Activated CD8-positive, alpha-beta memory T cell treated with anti-CD3 and anti-CD28 coated beads, Interleukin-2, amount 50 U/mL, for 24 hours (primary cell): Measurements from ENCODE around the gene PLA2G7.

Source experiments
- DNase-seq: peaks from one replicate; pipeline ENCODE4 v3.0.0-alpha.2; 2020; ENCODE audit errors: extremely low read depth

The PLA2G7 gene

DNA sequence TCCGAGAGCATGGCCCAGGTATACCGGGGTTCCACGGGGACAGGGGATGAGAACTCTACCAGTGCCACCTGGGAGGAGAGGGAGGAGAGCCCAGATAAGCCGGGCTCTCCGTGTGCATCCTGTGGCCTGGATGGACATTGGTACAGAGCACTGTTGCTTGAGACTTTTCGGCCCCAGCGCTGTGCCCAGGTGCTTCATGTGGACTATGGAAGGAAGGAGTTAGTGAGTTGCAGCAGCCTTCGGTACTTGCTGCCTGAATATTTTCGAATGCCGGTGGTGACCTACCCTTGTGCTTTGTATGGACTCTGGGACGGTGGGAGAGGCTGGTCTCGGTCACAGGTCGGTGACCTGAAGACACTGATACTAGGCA is 46.2 kb downstream of the PLA2G7 start:
- DNase-seq: no peak

DNA sequence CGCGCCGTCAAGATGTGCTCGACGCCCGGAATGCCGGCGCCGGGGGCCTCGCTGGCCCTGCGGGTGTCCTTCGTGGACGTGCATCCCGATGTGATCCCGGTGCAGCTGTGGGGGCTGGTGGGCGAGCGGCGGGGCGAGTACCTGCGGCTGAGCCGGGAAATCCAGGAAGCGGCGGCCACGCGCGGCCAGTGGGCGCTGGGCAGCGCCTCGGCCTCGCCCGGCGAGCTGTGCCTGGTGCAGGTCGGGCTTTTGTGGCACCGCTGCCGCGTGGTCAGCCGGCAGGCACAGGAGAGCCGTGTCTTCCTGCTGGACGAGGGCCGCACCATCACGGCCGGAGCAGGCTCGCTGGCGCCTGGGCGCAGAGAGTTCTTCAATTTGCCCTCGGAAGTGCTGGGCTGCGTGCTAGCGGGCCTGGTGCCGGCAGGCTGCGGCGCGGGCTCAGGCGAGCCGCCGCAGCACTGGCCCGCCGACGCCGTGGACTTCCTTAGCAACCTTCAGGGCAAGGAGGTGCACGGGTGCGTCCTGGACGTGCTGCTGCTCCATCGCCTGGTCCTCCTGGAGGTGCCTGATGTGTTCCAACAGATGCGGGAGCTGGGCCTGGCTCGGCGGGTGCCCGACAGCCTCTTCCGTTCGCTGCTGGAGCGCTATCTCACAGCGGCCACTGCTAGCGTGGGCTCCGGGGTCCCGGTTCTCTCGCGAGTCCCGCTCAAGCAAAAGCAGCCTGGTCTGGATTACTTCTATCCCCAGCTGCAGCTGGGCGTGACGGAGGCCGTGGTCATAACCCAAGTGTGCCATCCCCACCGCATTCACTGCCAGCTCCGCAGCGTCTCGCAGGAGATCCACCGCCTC is 46.8 kb downstream of the PLA2G7 start:
- no peak for DNase-seq

DNA sequence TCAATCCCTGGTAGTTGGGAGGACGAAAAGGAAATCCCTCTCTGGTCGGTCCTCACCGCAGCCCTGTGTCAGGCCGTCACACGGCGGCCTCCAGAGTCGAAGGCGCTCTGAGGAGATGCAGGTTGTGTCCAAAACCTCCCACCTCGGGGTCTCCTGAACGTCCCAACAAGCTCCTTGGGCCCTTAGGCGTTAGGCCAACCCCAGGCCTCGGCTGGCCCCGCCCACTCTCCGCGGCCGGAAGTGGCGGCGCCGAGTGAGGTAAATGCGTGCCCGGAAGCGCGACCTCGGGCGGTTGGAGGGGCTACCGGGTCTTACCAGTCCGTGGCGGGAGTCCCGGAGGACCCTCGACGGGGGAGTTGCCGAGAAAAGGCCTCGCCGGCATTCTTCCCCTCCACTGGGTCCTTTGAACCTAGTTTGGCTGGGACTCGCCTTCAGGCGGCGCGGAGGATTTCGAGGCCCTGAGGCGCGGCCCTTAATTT is 47.5 kb downstream of the PLA2G7 start, which contains the start of gene TDRD6:
TDRD6 (plus strand) TSS at position 267 of the 479 bp plus-strand sequence. CDS start 244 bp downstream, outside the sequence.
- DNase-seq: no peak

DNA sequence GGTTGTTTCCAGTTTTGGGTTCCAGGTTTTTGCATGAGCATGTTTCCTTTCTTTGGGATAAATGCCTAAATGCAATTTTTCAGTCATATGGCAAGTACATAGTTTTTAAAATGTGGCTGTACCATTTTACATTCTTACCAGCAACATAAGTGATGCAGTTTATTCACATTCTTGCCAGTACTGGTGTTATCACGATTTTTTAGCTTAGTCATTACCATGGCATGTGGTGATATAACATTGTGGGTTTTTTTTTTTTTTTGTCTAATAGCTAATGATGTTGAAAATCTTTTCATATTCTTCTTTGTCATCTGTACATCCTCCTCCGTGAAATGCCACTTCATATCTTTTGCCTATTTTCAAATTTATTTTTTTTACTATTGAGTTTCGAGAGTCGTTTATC is 50.4 kb downstream of the PLA2G7 start:
- DNase-seq: no peak

DNA sequence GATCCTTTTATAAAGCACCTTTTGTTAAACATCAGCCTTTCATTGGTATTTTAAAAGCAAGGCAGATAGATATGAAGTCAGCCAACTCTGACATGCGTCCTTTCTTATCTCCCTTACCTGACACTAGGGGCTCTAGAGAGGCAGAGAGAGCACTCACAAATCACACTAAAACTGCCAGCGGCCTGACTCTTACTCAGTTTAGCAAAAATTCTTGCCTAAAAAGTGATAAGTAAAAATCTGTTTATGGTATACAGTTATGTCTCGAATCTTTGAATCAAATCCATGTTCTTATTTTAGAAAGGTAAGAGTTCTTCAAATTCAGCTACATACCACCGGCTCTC is 57.9 kb downstream of the PLA2G7 start:
- DNase-seq: no peak

DNA sequence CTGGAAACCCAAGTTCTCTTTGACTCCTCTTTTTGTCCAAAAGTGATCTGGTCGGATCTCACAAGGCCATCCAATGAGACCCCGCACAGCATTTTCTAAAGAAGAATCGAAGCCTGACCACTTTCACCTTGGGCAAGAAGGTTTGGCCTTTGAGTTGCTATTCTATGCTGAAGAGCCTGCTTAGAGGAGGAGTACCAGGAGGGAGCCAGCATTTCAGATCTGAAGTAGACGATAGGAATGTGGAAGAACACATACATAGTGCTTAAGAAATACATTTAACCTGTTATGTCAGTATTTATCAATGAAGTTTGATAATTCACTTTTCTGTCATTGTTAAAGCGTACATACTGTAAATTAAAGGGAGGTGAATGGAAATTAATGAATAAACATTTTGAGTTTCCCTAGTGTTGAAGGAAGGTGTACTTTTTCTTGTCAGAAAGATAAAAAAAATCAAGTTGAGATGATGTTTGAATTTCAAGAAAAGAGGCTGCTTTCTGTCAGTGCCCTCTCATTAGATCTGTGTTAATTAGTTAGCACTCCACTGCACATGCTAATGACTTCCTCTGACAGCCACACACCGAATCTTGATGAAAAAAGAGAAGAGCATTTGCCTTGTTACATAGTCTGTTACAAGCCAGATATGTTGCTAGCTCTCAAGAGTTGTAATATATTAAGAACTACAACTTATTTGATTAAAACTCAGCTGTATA is 58.4 kb downstream of the PLA2G7 start:
- DNase-seq: no peak

DNA sequence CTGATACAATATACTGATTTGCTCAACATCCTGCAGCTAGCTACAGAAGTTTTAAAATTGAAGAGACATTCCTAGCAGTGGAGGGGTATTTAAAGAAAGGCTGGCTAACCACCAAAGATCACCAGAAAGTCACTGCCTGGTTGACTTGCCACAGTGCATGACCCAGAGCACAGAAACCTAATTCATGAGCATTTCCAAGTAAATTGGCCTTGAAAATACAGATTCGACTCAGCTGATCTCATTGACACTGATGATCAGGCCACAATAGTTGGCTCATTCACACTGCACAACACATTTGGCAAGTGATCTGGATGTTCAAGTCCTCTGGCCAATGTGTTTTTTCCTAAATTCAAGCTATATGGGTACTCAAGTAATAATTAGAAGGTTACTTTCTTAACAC is 60.8 kb downstream of the PLA2G7 start:
- DNase-seq: no peak

DNA sequence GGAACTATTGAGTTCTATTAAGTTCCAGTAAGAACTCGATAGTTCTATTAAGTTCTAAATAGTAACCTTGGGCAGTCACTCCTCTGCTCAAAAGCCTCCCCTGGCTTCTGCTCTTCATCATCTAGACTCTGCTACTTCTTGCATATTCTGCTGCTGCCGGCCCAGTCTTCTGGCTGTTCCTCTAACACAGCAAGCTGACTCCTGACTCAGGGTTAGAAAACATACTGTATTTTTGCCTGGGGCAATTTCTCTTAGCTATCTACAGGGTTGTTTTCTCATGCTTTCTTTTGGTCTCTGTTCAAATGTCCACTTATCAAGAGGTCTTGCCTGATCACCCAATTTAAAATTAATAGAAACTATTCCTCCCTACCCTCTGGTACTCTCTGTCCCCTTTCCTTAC is 67.8 kb downstream of the PLA2G7 start:
- no peak for DNase-seq

DNA sequence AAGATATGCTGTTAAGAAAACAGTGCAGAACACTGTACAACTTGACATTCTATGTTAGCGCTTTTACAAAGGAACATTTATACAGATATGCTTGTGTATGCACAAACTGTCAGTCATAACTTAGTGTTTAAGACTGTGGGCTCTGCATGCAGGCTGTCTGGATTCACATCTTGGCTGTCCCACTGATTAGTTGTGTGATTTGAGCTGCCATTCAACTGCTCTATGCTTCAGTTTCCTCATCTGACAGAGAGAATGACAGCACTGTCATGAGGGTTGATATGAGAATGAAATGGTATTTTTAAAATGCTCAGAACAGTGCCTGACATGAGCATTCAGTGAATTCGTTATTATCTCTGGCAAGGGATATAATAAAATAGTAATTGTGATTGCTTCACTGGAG is 73.7 kb downstream of the PLA2G7 start:
- no peak for DNase-seq

DNA sequence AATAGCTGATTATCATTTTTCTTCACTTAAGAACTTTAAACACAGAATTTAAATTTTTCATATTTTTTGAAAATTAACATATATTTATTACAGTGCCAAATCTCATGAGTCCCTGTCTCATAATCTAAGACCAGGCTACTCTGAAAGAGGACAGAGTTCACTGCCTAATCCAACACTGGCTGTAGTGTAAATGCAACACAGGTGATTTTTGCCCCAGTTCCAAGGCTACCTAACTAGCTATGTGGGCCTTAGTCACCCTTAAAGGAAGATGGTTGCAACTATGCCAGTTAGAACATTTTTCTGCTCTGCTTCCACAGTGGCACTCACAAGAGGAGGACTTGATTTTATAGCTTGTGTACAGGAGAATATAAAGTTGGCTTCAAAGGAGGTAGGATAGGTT is 77.5 kb downstream of the PLA2G7 start:
- DNase-seq: no peak

DNA sequence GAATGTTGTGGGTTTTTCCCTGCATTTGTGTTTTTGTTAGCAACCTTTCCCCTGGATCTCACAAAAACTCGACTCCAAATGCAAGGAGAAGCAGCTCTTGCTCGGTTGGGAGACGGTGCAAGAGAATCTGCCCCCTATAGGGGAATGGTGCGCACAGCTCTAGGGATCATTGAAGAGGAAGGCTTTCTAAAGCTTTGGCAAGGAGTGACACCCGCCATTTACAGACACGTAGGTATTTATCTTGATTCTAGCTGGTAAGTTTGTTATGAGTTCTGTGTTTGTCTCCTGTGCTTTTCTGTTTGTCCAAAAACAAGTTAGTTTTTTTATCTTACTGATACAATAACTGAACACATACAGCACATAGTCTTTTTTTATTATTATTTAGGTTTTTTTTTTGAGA is 79.4 kb downstream of the PLA2G7 start:
- no peak for DNase-seq
